Mucosa of stomach (tissue), 1 donor: ENCODE data around the gene STK40.

Source experiments
- H3K27me3 ChIP-seq: one replicate; pipeline ENCODE4 v1.7.0; 2013; ENCODE audit warnings: mild to moderate bottlenecking, low read length; ENCODE audit not compliant: control insufficient read depth, insufficient read depth
- H3K36me3 ChIP-seq: one replicate; pipeline ENCODE4 v1.7.0; 2013; ENCODE audit warnings: low read length; ENCODE audit not compliant: control insufficient read depth, insufficient read depth
- H3K4me1 ChIP-seq: one replicate; pipeline ENCODE4 v1.7.0; 2013; ENCODE audit warnings: mild to moderate bottlenecking, low read length; ENCODE audit not compliant: control insufficient read depth, insufficient read depth
- H3K4me3 ChIP-seq: one replicate; pipeline ENCODE4 v1.7.0; 2013; ENCODE audit warnings: low read length
- H3K9ac ChIP-seq: one replicate; pipeline ENCODE4 v1.7.0; 2013; ENCODE audit warnings: mild to moderate bottlenecking, low read length, moderate library complexity
- H3K9me3 ChIP-seq: one replicate; pipeline ENCODE4 v1.7.0; 2013; ENCODE audit warnings: mild to moderate bottlenecking, low read length, moderate library complexity; ENCODE audit not compliant: control insufficient read depth
- donor health status: Pancreatic carcinoma.

The STK40 gene

GRCh38 chr1:36382669-36383068 is 3.1 kb downstream of the STK40 start:
- H3K4me3 ChIP-seq = no peak overlapping the region
- no peaks in the 10 kb centered on the region for H3K9me3 ChIP-seq
- peaks cover 35% of the 10 kb centered on the region for H3K4me1 ChIP-seq
- H3K9ac ChIP-seq = no peak overlapping the region
- no peaks in the 10 kb centered on the region for H3K27me3 ChIP-seq
- H3K36me3 ChIP-seq = no peaks in the 10 kb centered on the region

- Histone ChIP-seq H3K36me3 (no peaks in the 10 kb centered on the region), H3K4me1 (peaks cover 31% of the 10 kb centered on the region), H3K4me3 (no peak overlapping the region), H3K9ac (no peak overlapping the region), H3K9me3 (no peaks in the 10 kb centered on the region), H3K27me3 (no peaks in the 10 kb centered on the region)
Observed at GRCh38 chr1:36382231-36382630, 3.5 kb downstream of the STK40 start.

GRCh38 chr1:36381405-36381804 is 4.3 kb downstream of the STK40 start:
- Histone ChIP-seq H3K9ac (peak overlapping the region; percentile 9), H3K4me3 (no peak overlapping the region), H3K4me1 (peaks cover 23% of the 10 kb centered on the region), H3K27me3 (no peaks in the 10 kb centered on the region), H3K36me3 (no peaks in the 10 kb centered on the region), H3K9me3 (no peaks in the 10 kb centered on the region)

- no peak overlapping the region for H3K4me3 ChIP-seq
- no peaks in the 10 kb centered on the region for H3K36me3 ChIP-seq
- peaks cover 23% of the 10 kb centered on the region for H3K4me1 ChIP-seq
- no peaks in the 10 kb centered on the region for H3K9me3 ChIP-seq
- H3K9ac ChIP-seq = no peak overlapping the region
- H3K27me3 ChIP-seq = no peaks in the 10 kb centered on the region
Observed at GRCh38 chr1:36380782-36381181, 4.9 kb downstream of the STK40 start.

- Histone ChIP-seq H3K9me3 (no peaks in the 10 kb centered on the region), H3K4me1 (peaks cover 26% of the 10 kb centered on the region), H3K4me3 (no peak overlapping the region), H3K36me3 (no peaks in the 10 kb centered on the region), H3K9ac (no peak overlapping the region), H3K27me3 (no peaks in the 10 kb centered on the region)
Observed at GRCh38 chr1:36380143-36380619, 5.5 kb downstream of the STK40 start.

- Histone ChIP-seq H3K27me3 (no peaks in the 10 kb centered on the region), H3K4me3 (no peak overlapping the region), H3K9me3 (no peaks in the 10 kb centered on the region), H3K9ac (no peak overlapping the region), H3K4me1 (peaks cover 32% of the 10 kb centered on the region), H3K36me3 (no peaks in the 10 kb centered on the region)
Observed at GRCh38 chr1:36377791-36378492, 7.8 kb downstream of the STK40 start.

- peak overlapping the region; percentile 3 for H3K9ac ChIP-seq
- H3K27me3 ChIP-seq = no peaks in the 10 kb centered on the region
- H3K4me1 ChIP-seq = peaks cover 31% of the 10 kb centered on the region
- H3K36me3 ChIP-seq = no peaks in the 10 kb centered on the region
- H3K9me3 ChIP-seq = no peaks in the 10 kb centered on the region
- no peak overlapping the region for H3K4me3 ChIP-seq
Observed at GRCh38 chr1:36372617-36373016, 13.1 kb downstream of the STK40 start.

GRCh38 chr1:36369061-36369861 is 16.5 kb downstream of the STK40 start:
- no peak overlapping the region for H3K4me3 ChIP-seq
- H3K9me3 ChIP-seq = no peaks in the 10 kb centered on the region
- H3K36me3 ChIP-seq = no peaks in the 10 kb centered on the region
- H3K9ac ChIP-seq = no peak overlapping the region
- peaks cover 19% of the 10 kb centered on the region for H3K4me1 ChIP-seq
- H3K27me3 ChIP-seq = no peaks in the 10 kb centered on the region

GRCh38 chr1:36367798-36368197 is 17.9 kb downstream of the STK40 start:
- no peaks in the 10 kb centered on the region for H3K36me3 ChIP-seq
- H3K9ac ChIP-seq = no peak overlapping the region
- no peaks in the 10 kb centered on the region for H3K27me3 ChIP-seq
- no peak overlapping the region for H3K4me3 ChIP-seq
- H3K4me1 ChIP-seq = peaks cover 5% of the 10 kb centered on the region
- no peaks in the 10 kb centered on the region for H3K9me3 ChIP-seq

- Histone ChIP-seq H3K9me3 (no peaks in the 10 kb centered on the region), H3K9ac (no peak overlapping the region), H3K36me3 (no peaks in the 10 kb centered on the region), H3K4me3 (no peak overlapping the region), H3K27me3 (no peaks in the 10 kb centered on the region), H3K4me1 (no peaks in the 10 kb centered on the region)
Observed at GRCh38 chr1:36367066-36367465, 18.7 kb downstream of the STK40 start.

GRCh38 chr1:36366091-36366661 is 19.5 kb downstream of the STK40 start:
- Histone ChIP-seq H3K9me3 (no peaks in the 10 kb centered on the region), H3K9ac (no peak overlapping the region), H3K4me3 (no peak overlapping the region), H3K27me3 (no peaks in the 10 kb centered on the region), H3K4me1 (no peaks in the 10 kb centered on the region), H3K36me3 (no peaks in the 10 kb centered on the region)

GRCh38 chr1:36365381-36365780 is 20.3 kb downstream of the STK40 start:
- H3K4me1 ChIP-seq = no peaks in the 10 kb centered on the region
- no peak overlapping the region for H3K9ac ChIP-seq
- H3K4me3 ChIP-seq = no peak overlapping the region
- H3K27me3 ChIP-seq = no peaks in the 10 kb centered on the region
- no peaks in the 10 kb centered on the region for H3K9me3 ChIP-seq
- no peaks in the 10 kb centered on the region for H3K36me3 ChIP-seq
